WERI-Rb-1 (cell line): ENCODE data around the gene CEACAM5.

Experiments
- DNase-seq: peaks from one replicate; pipeline ENCODE4 v3.0.0-alpha.2; 2020
- H3K27ac ChIP-seq: fragments of 250-450 bp; sonication (Bioruptor Pico); 2 replicates; pipeline ENCODE4 v1.5.1; 2020; ENCODE audit warnings: mild to moderate bottlenecking, moderate library complexity
- H3K27me3 ChIP-seq: fragments of 250-450 bp; sonication (Bioruptor Pico); 2 replicates; pipeline ENCODE4 v1.5.1; 2021; ENCODE audit warnings: mild to moderate bottlenecking, low read depth, moderate library complexity; ENCODE audit not compliant: insufficient read depth, severe bottlenecking
- H3K36me3 ChIP-seq: fragments of 250-450 bp; sonication (Bioruptor Pico); 2 replicates; pipeline ENCODE4 v1.5.1; 2020; ENCODE audit warnings: mild to moderate bottlenecking, moderate library complexity
- H3K4me3 ChIP-seq: 2 replicates; pipeline ENCODE4 v1.5.1; 2011; ENCODE audit warnings: low read depth, mild to moderate bottlenecking, control low read depth, low read length
- H3K9me3 ChIP-seq: fragments of 250-450 bp; sonication (Bioruptor Pico); 2 replicates; pipeline ENCODE4 v1.5.1; 2021; ENCODE audit warnings: mild to moderate bottlenecking, moderate library complexity; ENCODE audit not compliant: severe bottlenecking
- CTCF ChIP-seq: IDR thresholded peaks from 2 replicates; pipeline ENCODE4 v1.5.1; 2011; ENCODE audit warnings: low read depth, mild to moderate bottlenecking, control low read depth, inconsistent platforms, low read length

CEACAM5 gene

GRCh38 chr19:41718761-41719160 lies 10.3 kb downstream of the CEACAM5 start:
- peaks cover 92% of the 10 kb centered on the region for H3K27me3 ChIP-seq

GRCh38 chr19:41720103-41720502 lies 11.7 kb downstream of the CEACAM5 start:
- Histone ChIP-seq H3K27me3 (peaks cover 81% of the 10 kb centered on the region), H3K9me3 (no peaks in the 10 kb centered on the region), H3K36me3 (no peaks in the 10 kb centered on the region), H3K27ac (no peak overlapping the region), H3K4me3 (no peak overlapping the region)
- TF ChIP-seq CTCF = no peak
- no peak for DNase-seq

More at GRCh38 chr19:41718761-41719160, 10.3 kb downstream of the CEACAM5 start:
- DNase-seq = no peak
- Histone ChIP-seq H3K4me3 (no peak overlapping the region), H3K36me3 (no peaks in the 10 kb centered on the region), H3K9me3 (no peaks in the 10 kb centered on the region), H3K27ac (no peak overlapping the region)
- no peak for TF ChIP-seq CTCF

GRCh38 chr19:41726493-41726892 lies 18.1 kb downstream of the CEACAM5 start:
- DNase-seq = no peak
- peaks cover 61% of the 10 kb centered on the region for H3K27me3 ChIP-seq
- no peaks in the 10 kb centered on the region for H3K9me3 ChIP-seq
- H3K4me3 ChIP-seq = no peak overlapping the region
- no peaks in the 10 kb centered on the region for H3K36me3 ChIP-seq
- TF ChIP-seq CTCF = no peak
- no peak overlapping the region for H3K27ac ChIP-seq

- H3K4me3 ChIP-seq = no peak overlapping the region
- H3K36me3 ChIP-seq = no peaks in the 10 kb centered on the region
- DNase-seq = no peak
- no peaks in the 10 kb centered on the region for H3K9me3 ChIP-seq
- TF ChIP-seq CTCF = no peak
- H3K27me3 ChIP-seq = peaks cover 88% of the 10 kb centered on the region
- no peak overlapping the region for H3K27ac ChIP-seq
Observed at GRCh38 chr19:41734156-41734555, 25.7 kb downstream of the CEACAM5 start.

GRCh38 chr19:41734585-41734984 lies 26.2 kb downstream of the CEACAM5 start:
- DNase-seq = no peak
- H3K4me3 ChIP-seq = no peak overlapping the region

More at GRCh38 chr19:41734585-41734984, 26.2 kb downstream of the CEACAM5 start:
- Histone ChIP-seq H3K27ac (no peak overlapping the region), H3K27me3 (peaks cover 88% of the 10 kb centered on the region), H3K36me3 (no peaks in the 10 kb centered on the region), H3K9me3 (no peaks in the 10 kb centered on the region)
- no peak for TF ChIP-seq CTCF
